GM23338 (cell line): Measurements from ENCODE around the gene GATAD2A. TPM values are rescaled to one million over a fixed set of nuclear protein-coding genes. Genes with fewer than 3 reads are reported as not detected.
A peak's percentile ranks its signal among the peaks of the same experiment; 100 is the strongest.

Experiments used
- ATAC-seq: fragments of 200-7000 bp; cut with Tn5 transposase; 3 replicates; pipeline ENCODE4 v1.9.1; 2020
- DNase-seq: peaks from one replicate; pipeline ENCODE4 v3.0.0-alpha.2; 2015; ENCODE audit warnings: low spot score
- H2AFZ ChIP-seq: fragments of 200-600 bp; sonication (generic); 2 replicates; pipeline ENCODE4 v1.8.0; 2016; ENCODE audit warnings: antibody characterized with exemption, mild to moderate bottlenecking, moderate library complexity
- H3F3A ChIP-seq: fragments of 200-600 bp; sonication (generic); replicated peaks from 2 replicates; pipeline ENCODE4 v1.8.0; 2017; ENCODE audit warnings: antibody characterized with exemption, mixed run types, low read depth
- H3K27ac ChIP-seq: fragments of 200-600 bp; sonication (generic); 2 replicates; pipeline ENCODE4 v1.6.1; 2016; ENCODE audit warnings: low read depth
- H3K27me3 ChIP-seq: fragments of 200-600 bp; sonication (generic); 2 replicates; pipeline ENCODE4 v1.8.0; 2016; ENCODE audit warnings: mild to moderate bottlenecking, mixed run types, moderate library complexity; ENCODE audit not compliant: insufficient read depth
- H3K36me3 ChIP-seq: fragments of 200-600 bp; sonication (generic); 2 replicates; pipeline ENCODE4 v1.8.0; 2016; ENCODE audit warnings: mild to moderate bottlenecking; ENCODE audit not compliant: insufficient read depth
- H3K4me1 ChIP-seq: fragments of 200-600 bp; sonication (generic); 2 replicates; pipeline ENCODE4 v1.8.0; 2016; ENCODE audit warnings: mild to moderate bottlenecking, moderate library complexity; ENCODE audit not compliant: insufficient read depth
- H3K4me2 ChIP-seq: fragments of 200-600 bp; sonication (generic); 2 replicates; pipeline ENCODE4 v1.7.1; 2017; ENCODE audit warnings: mixed run types
- H3K4me3 ChIP-seq: fragments of 200-600 bp; sonication (generic); 2 replicates; pipeline ENCODE4 v1.6.1; 2016; ENCODE audit warnings: mixed run types
- H3K79me2 ChIP-seq: fragments of 200-600 bp; sonication (generic); replicated peaks from 2 replicates; pipeline ENCODE4 v1.8.0; 2017; ENCODE audit warnings: mild to moderate bottlenecking; ENCODE audit not compliant: insufficient read depth
- H3K9me2 ChIP-seq: fragments of 200-600 bp; sonication (generic); 2 replicates; pipeline ENCODE4 v1.8.0; 2017; ENCODE audit not compliant: insufficient read depth
- H4K20me1 ChIP-seq: fragments of 200-600 bp; sonication (generic); replicated peaks from 2 replicates; pipeline ENCODE4 v1.8.0; 2017; ENCODE audit warnings: mild to moderate bottlenecking; ENCODE audit not compliant: insufficient read depth
- H3K27ac Mint-ChIP-seq: 2 replicates; pipeline ENCODE4 v1.8.0; 2020; ENCODE audit warnings: inconsistent platforms, mild to moderate bottlenecking, moderate library complexity, mixed read lengths
- H3K27me3 Mint-ChIP-seq: 3 replicates; pipeline ENCODE4 v1.8.0; 2022; ENCODE audit warnings: low read depth, mild to moderate bottlenecking, moderate library complexity, mixed read lengths, inconsistent platforms; ENCODE audit not compliant: insufficient read depth, poor library complexity
- H3K36me3 Mint-ChIP-seq: 3 replicates; pipeline ENCODE4 v1.8.0; 2021; ENCODE audit warnings: low read depth, mild to moderate bottlenecking, inconsistent platforms, moderate library complexity, mixed read lengths
- H3K4me1 Mint-ChIP-seq: 3 replicates; pipeline ENCODE4 v1.8.0; 2020; ENCODE audit warnings: mild to moderate bottlenecking, inconsistent platforms, mixed read lengths
- H3K4me3 Mint-ChIP-seq: 3 replicates; pipeline ENCODE4 v1.8.0; 2021; ENCODE audit warnings: moderate library complexity, mild to moderate bottlenecking, inconsistent platforms, mixed read lengths
- H3K9me3 Mint-ChIP-seq: 3 replicates; pipeline ENCODE4 v1.8.0; 2020; ENCODE audit warnings: moderate library complexity, mild to moderate bottlenecking, inconsistent platforms, mixed read lengths
- CREB1 ChIP-seq: fragments of 250-450 bp; sonication (Bioruptor Pico); IDR thresholded peaks from 2 replicates; pipeline ENCODE4 v1.5.0; 2020; ENCODE audit warnings: low read depth, mild to moderate bottlenecking, moderate library complexity
- EZH2 ChIP-seq: fragments of 200-600 bp; sonication (generic); IDR thresholded peaks from one replicate; pipeline ENCODE4 v1.8.0; 2017; ENCODE audit warnings: antibody characterized with exemption, mild to moderate bottlenecking, low read depth; ENCODE audit not compliant: unreplicated experiment
- EZH2phosphoT487 ChIP-seq: fragments of 200-600 bp; sonication (generic); IDR thresholded peaks from one replicate; pipeline ENCODE4 v1.8.1; 2018; ENCODE audit warnings: antibody characterized with exemption; ENCODE audit not compliant: unreplicated experiment
- JUNB ChIP-seq: IDR thresholded peaks from one replicate; pipeline ENCODE4 v1.6.1; 2016; ENCODE audit warnings: antibody characterized with exemption; ENCODE audit not compliant: unreplicated experiment
- NANOG ChIP-seq: IDR thresholded peaks from 2 replicates; pipeline ENCODE4 v1.6.1; 2016; ENCODE audit warnings: antibody characterized with exemption, borderline replicate concordance
- POLR2AphosphoS5 ChIP-seq: IDR thresholded peaks from 2 replicates; pipeline ENCODE4 v1.6.1; 2016; ENCODE audit warnings: antibody characterized with exemption, low read depth
- REST ChIP-seq: IDR thresholded peaks from one replicate; pipeline ENCODE4 v1.6.1; 2018; ENCODE audit warnings: antibody characterized with exemption; ENCODE audit not compliant: unreplicated experiment
- STAT1 ChIP-seq: IDR thresholded peaks from one replicate; pipeline ENCODE4 v1.6.1; 2016; ENCODE audit warnings: antibody characterized with exemption; ENCODE audit not compliant: unreplicated experiment
- ZNF331 ChIP-seq: fragments of 250-450 bp; sonication (Bioruptor Pico); IDR thresholded peaks from 2 replicates; pipeline ENCODE4 v1.5.0; 2020; ENCODE audit warnings: low read depth, mild to moderate bottlenecking, moderate library complexity
- polyA plus RNA-seq: library from polyadenylated mRNA; unstranded; fragments of >200 nt; fragmentation: Nextera tagmentation; extraction: Ambion mirVana; gene quantifications from 2 replicates; pipeline ENCODE4 v1.2.1, GENCODE V29; 2016
- total RNA-seq: library from RNA; depleted of rRNA; stranded (reverse); fragments of >200 nt; shearing (Covaris generic); gene quantifications from 2 replicates; pipeline ENCODE4 v1.2.3, GENCODE V29; 2014

Gene GATAD2A
- total and polyA plus RNA-seq, 2 experiments from 2014 or later: 40.0 to 151 TPM

DNA sequence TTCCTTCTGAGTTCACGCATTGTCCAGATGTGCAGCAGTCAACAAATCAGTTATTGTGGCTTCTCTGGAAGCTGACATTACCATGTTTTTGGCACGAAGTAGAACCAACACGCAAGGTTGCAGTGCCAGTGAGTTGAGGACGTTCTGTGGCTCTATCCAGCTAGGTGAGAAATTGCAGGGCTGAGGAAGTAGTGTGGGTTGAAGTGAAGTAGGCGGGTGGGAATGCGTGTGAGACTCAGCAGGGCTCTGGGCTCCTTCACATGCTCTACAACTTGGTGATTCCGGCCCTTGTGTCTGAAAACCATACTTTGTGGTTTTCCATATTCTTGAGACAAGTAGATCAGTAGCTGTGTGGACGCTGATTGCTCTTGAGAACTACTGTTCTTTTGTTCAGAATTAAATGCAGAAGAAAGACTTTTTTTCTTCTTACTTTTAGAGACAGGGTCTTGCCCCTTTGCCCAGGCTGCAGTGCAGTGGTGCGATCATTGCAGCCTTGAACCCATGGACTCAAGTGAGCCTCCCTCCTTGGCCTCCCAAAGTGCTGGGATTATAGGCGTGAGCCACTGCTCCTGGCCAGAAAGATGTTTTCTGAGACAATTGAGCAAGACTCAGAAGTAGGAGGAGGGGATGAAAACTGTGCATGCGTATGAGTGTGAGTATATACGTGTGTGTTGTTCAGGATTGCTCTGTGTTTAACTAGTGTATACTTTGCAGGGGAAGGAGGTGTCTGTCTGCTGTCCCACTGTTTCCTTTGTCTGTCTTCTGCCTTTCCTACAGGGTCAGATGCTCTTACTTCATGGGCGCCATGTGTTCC, 46.2 kb downstream of the GATAD2A start:
- H3K27me3 Mint-ChIP-seq: peaks cover 12% of the 10 kb centered on the region
- H3K79me2 ChIP-seq: peaks cover 100% of the 10 kb centered on the region
- TF ChIP-seq NANOG (no peak), CREB1 (no peak), ZNF331 (CRISPR knock-in tag) (no peak), EZH2 (no peak), JUNB (no peak), POLR2AphosphoS5 (no peak), STAT1 (no peak), REST (no peak)
- no peak overlapping the region for H2AFZ ChIP-seq
- H3K27me3 ChIP-seq: no peaks in the 10 kb centered on the region
- H3K27ac Mint-ChIP-seq: peak overlapping the region; percentile 83
- H3K36me3 Mint-ChIP-seq: no peaks in the 10 kb centered on the region; the same call in 2 of the 3 replicates
- H3K4me1 ChIP-seq: peaks cover 11% of the 10 kb centered on the region
- no peaks in the 10 kb centered on the region for H3K9me3 Mint-ChIP-seq
- H3F3A ChIP-seq: 0 out of 2 replicates have a peak, but pooled peaks cover 6% of the 10 kb centered on the region
- H3K4me2 ChIP-seq: no peak overlapping the region
- H3K36me3 ChIP-seq: no peaks in the 10 kb centered on the region
- no peaks in the 10 kb centered on the region for H3K9me2 ChIP-seq
- no peak overlapping the region for H3K4me3 ChIP-seq
- no peak overlapping the region for H3K4me3 Mint-ChIP-seq
- no peak for ATAC-seq
- DNase-seq: no peak
- peak overlapping the region; percentile 72; the same call in 1 of the 2 replicates for H3K27ac ChIP-seq
- peaks cover 42% of the 10 kb centered on the region for H3K4me1 Mint-ChIP-seq
- peaks cover 69% of the 10 kb centered on the region for H4K20me1 ChIP-seq

- Mint-ChIP-seq H3K36me3 (peaks cover 6% of the 10 kb centered on the region; the same call in 1 of the 3 replicates), H3K27ac (peak overlapping the region; percentile 83), H3K4me1 (peaks cover 38% of the 10 kb centered on the region), H3K9me3 (no peaks in the 10 kb centered on the region), H3K4me3 (no peak overlapping the region), H3K27me3 (peaks cover 10% of the 10 kb centered on the region)
- Histone ChIP-seq H3K36me3 (no peaks in the 10 kb centered on the region), H3F3A (0 out of 2 replicates have a peak, but pooled peaks cover 6% of the 10 kb centered on the region), H3K79me2 (peaks cover 100% of the 10 kb centered on the region), H3K9me2 (no peaks in the 10 kb centered on the region), H4K20me1 (peaks cover 60% of the 10 kb centered on the region), H3K27ac (peak overlapping the region; percentile 32; the same call in 1 of the 2 replicates), H3K27me3 (no peaks in the 10 kb centered on the region), H3K4me2 (no peak overlapping the region), H3K4me1 (peaks cover 4% of the 10 kb centered on the region; the same call in 1 of the 2 replicates), H2AFZ (no peak overlapping the region), H3K4me3 (no peak overlapping the region)
- ATAC-seq: no peak
- no peak for TF ChIP-seq ZNF331 (CRISPR knock-in tag)
- TF ChIP-seq EZH2: no peak
- TF ChIP-seq CREB1: no peak
- TF ChIP-seq EZH2phosphoT487: no peak
- no peak for DNase-seq
Observed at GRCh38 chr19:19452243-19453124, 47.0 kb downstream of the GATAD2A start.
